Activated CD8-positive, alpha-beta memory T cell treated with anti-CD3 and anti-CD28 coated beads for 4 hours (primary cell): ENCODE results near the gene LIN54.
"Not testable (repeated sequence)": the region's sequence is repeated elsewhere in the genome, so short reads cannot be mapped to it uniquely, and the experiment has no call there.

Source experiments
- DNase-seq, 2 donors: peaks; one replicate each; pipeline ENCODE4 v3.0.0-alpha.2; 2020; ENCODE audit warnings: low read depth in 2 of 2

LIN54 gene

GRCh38 chr4:83010522-83011318 lies at the start of gene LIN54:
LIN54 (minus strand) TSS chr4:83010823; CDS start chr4:82984844, 25,979 bp downstream.
- peak; percentile 68 to 76 for DNase-seq

- DNase-seq: no peak
These were observed 44.3 kb upstream of the LIN54 start for GRCh38 chr4:83054928-83055327.

- DNase-seq: not testable (repeated sequence)
These were observed 38.2 kb upstream of the LIN54 start for GRCh38 chr4:83048781-83049180.

GRCh38 chr4:83046693-83047473 lies 36.3 kb upstream of the LIN54 start:
- no peak for DNase-seq

- no peak for DNase-seq
These were observed 33.3 kb upstream of the LIN54 start for GRCh38 chr4:83043801-83044407.

- DNase-seq: not testable (repeated sequence)
These were observed 32.5 kb upstream of the LIN54 start for GRCh38 chr4:83043157-83043556.

- DNase-seq: no peak
These were observed 29.6 kb upstream of the LIN54 start for GRCh38 chr4:83040269-83040668.

GRCh38 chr4:83036991-83037665 lies 26.5 kb upstream of the LIN54 start:
- no peak for DNase-seq

GRCh38 chr4:83034630-83035494 lies 24.2 kb upstream of the LIN54 start, which contains the start of gene COPS4:
COPS4 (plus strand) TSS chr4:83035183; CDS start chr4:83035225, 42 bp downstream.
- DNase-seq: peak; percentile 86 to 96

- DNase-seq: no peak
These were observed 19.1 kb upstream of the LIN54 start for GRCh38 chr4:83029688-83030087.

GRCh38 chr4:83028976-83029375 lies 18.4 kb upstream of the LIN54 start:
- no peak for DNase-seq

GRCh38 chr4:83025563-83025962 lies 14.9 kb upstream of the LIN54 start:
- DNase-seq: no peak

GRCh38 chr4:83024233-83024632 lies 13.6 kb upstream of the LIN54 start:
- DNase-seq: no peak

GRCh38 chr4:83023599-83023998 lies 13.0 kb upstream of the LIN54 start:
- DNase-seq: not testable (repeated sequence)

GRCh38 chr4:83022724-83023450 lies 12.3 kb upstream of the LIN54 start:
- no peak for DNase-seq

GRCh38 chr4:83019794-83020494 lies 9.3 kb upstream of the LIN54 start:
- DNase-seq: no peak

GRCh38 chr4:83013902-83014301 lies 3.3 kb upstream of the LIN54 start:
- no peak for DNase-seq

GRCh38 chr4:83013420-83013867 lies 2.8 kb upstream of the LIN54 start:
- no peak for DNase-seq

GRCh38 chr4:83012687-83013419 lies 2.2 kb upstream of the LIN54 start:
- DNase-seq: peak; percentile 92 to 94
